ENCODE measurements around the gene FXYD2.

The FXYD2 gene

GRCh38 chr11:117834838-117835443 is 10.4 kb upstream of the FXYD2 start:
- no peak for DNase-seq

DNA sequence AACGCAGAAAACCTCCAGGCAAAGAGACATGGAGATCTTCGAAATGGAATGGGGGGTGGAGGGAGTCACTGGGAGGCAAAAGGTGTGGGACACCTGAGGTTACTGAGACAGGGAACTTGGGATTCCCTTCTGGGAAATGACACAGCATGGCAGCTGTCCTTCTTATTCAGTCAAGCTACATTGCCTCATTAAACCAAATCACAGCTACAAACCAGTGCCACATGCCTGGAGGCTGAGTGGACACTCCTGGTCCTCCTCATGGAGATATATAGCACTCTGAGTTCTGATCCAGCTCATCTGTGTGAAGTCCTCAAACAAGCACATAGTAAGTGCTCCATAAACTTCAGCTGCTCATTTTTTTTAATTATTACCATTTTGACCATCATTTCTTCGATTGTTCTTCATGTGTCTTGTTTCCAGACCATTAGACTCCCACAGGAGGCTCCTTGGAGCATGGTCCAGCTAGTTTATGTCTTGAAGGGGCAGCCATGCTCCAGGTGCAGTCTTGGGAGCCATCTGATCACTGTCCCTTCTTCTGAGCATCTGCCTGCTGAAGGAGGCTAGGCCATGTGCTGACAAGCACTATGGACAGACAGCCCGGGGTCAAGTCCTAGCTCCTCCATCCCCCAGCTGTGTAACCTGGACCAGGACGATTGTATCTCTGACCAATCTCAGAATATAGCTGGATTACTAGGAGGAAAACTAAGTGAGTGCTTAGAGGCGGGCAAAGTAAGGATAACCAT is 9.7 kb upstream of the FXYD2 start:
- DNase-seq: no peak

DNA sequence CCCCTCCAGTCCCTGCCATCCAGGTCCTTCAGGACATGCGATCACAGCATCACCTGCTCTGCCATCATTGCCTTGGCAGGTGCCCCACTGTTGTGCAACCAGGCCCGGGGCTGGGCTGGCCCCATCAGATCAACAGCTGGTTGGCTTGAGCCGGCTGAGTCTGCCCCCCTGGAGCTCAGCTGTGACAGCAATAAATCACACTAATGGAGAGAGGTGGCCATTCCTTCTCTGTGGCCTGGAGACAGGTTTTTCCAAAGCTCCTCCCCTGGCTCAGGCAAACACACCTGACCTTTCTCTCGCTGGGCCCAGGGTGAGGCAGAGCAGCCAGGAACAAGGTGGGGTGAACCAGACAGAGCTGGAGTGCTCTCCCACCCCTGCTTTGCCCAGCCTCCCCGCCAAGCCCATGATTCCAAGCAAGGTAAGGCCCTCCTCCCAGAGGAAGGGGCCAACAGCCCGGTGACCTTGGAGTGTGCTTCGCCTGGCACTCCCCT is 8.9 kb upstream of the FXYD2 start:
- DNase-seq: no peak

DNA sequence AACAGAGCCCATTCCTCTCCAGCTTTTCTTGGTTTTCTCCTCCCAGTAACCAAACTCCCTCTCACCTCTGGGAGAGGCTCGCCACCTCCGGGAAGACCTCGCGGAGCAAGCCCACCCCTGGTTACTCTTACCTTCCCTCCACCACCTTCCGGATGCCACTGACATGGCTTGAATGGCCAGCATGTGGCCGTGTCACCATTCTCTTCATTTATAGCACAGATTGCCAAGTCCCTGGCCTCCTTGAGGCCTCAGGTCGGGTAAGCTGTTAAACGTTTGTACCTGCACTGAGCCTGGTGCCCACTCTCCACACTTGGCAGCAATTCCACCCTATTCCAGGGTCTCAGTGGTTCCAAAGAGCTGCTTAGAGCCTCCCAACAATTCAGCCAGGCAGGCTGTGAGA is 8.0 kb upstream of the FXYD2 start:
- DNase-seq: no peak

DNA sequence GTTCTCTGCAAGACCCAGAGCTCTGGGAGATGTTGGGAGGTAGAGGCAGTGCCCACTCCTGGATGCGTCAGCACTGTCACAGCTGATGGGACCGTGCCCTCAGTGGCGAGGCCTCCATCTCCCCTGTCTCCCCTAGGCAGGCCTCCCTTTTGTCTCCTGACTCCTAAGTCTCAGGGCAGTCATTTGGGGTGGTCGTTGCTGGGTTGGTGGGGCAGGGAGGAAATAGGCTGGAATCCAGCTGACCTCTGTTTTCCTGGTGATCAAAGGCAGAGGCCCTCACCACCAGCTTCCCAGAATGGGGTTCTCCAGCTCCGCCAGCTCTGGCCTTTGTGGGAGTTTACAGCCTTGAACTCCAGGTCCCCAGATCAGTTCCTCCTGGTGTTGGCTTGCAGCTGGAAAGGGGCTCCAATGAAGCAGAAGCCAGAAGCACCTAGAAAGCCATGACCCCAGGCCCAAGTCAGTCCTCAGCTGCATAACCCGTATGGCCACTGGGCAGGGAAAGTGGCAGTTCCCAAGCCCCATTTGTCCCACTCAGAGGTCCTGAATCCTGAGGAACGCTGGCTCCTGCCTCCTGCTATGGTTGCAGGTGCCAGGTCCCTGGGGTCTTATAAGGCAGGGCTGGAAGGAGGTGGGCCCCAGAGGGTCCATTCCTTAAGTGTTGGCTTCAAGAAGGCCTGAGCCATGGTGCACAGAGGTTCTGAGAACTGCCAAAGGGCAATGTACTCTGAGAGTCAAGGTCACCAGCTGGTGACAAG is 7.3 kb upstream of the FXYD2 start:
- no peak for DNase-seq

- no peak for DNase-seq
Measured at GRCh38 chr11:117830674-117831351, 6.3 kb upstream of the FXYD2 start.

- no peak for DNase-seq
Measured at GRCh38 chr11:117830072-117830471, 5.5 kb upstream of the FXYD2 start.

GRCh38 chr11:117829369-117829725 is 4.8 kb upstream of the FXYD2 start:
- no peak for DNase-seq

GRCh38 chr11:117828611-117829368 is 4.2 kb upstream of the FXYD2 start:
- DNase-seq: no peak

DNA sequence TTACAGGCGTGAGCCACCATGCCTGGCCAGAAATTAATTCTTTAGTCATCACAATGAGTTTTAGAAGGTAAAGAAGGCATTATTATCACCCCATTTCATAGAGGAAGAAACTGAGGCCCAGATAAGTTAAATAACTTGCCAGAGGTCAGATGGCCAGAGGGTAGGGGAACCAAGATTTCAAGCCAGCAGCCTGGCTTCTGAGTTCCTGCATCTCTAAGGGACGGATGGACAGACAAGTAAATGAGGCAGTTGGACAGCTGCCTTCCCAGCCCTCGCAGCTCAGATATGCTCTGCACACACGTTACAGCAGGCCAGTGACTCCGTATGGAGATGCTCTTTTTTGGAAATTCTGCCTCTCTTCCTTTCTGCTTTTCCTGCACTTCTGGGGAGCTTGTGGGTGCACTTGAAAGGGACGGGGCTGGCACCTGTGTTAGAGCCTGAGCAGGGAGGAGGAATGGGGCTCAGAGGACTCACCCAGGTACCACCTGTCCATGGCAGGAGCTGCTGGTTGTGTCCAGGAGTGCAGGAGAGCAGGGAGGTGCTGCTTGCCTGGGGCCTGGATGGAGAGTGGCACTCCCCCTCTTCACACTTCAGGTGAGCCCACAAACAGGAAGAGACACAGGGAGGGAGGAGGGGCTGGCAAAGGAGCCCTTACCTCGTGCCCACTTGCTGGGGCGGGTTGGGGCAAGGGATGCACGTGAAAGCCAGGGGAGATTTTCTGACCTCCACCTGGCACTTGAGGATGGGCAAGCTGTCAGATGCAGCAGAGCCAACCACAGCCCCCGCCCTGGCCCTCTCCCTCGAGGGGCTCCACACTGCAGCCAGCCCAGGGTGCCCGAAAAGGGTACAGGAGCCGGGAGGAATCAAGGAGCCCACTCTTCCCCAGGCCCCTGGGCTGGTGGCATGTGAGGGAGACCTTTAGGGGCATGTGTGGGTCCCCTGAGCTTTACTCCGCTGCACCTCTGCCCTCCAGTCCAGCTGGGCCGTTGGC is 3.3 kb upstream of the FXYD2 start:
- DNase-seq: no peak

DNA sequence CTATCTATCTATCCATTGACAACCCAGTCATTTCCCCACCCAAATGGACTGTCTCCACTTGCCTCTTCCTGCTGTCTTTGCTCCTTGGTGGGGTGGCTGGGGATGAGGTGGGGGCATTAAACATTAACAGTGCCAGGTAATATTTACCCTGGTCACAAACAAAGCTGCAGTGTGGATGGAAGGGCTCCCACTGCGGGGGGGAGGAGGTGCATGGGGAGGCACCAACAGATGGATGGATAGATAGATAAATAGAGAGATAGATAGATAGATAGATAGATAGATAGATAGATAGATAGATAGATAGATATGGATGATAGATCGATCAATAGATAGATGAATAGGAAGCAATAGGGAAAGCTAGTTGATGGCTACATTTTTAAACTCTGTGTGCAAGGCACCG is 2.3 kb upstream of the FXYD2 start:
- DNase-seq: no peak

- DNase-seq: no peak
Measured at GRCh38 chr11:117826190-117826570, 1.6 kb upstream of the FXYD2 start.

- no peak for DNase-seq
Measured at GRCh38 chr11:117825538-117826189, 1.1 kb upstream of the FXYD2 start.

DNA sequence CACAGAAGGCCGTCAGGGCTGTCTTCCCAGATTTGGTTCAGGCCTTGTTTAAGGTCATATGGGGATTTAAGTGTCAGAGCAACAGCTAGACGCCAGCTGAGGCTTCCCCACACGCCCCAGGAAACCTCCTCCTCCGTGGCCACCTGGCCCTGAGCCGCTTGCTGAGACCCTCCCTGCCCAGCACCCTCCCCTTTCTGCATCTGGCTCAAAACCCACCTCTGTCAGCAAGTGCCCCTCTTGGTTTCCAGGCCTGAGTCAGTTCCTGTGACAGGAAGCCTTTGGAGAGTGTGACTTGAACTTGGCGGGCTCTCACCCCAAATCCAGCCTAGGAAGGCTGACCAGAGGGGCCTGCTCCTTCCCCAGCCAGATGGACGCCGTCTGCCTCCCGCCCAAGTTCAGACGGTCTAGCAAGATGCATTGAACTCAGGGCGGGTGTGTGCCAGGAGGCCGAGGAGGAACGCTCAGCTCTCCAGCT is 561 bp downstream of the FXYD2 start:
- DNase-seq: no peak

DNA sequence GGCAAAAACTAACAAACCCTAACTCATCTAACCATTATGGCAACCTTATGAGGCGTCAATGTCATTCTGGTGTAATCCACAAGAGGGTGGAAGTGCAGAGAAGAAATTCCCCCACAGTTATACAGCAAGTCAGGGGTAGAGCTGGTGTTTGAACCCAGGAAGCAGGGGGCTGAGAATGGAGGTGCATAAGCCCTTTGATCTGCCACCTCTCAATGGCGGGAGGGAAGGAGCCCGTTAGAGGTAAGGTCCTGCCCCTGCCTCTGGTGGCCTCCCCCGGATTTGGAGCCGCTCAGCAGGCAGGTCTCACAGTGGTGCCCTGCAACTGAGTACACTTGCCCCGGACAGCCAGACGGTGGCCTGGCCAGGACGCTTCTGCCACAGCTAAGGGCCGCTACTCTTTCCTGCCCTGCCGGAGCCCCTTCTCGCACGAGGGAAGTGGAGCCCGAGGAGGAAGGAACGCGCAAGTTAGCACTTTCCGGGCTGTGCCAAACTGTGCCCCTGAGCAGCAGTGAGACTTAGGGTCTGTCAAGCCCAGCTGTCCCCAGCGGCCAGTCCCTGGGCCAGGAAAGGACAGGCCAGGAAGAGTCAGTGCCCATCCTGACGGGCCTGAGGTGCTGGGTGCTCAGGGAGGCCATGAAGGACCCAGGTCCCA is 1.1 kb downstream of the FXYD2 start:
- no peak for DNase-seq

- DNase-seq: no peak
Measured at GRCh38 chr11:117822074-117823033, 2.2 kb downstream of the FXYD2 start.

DNA sequence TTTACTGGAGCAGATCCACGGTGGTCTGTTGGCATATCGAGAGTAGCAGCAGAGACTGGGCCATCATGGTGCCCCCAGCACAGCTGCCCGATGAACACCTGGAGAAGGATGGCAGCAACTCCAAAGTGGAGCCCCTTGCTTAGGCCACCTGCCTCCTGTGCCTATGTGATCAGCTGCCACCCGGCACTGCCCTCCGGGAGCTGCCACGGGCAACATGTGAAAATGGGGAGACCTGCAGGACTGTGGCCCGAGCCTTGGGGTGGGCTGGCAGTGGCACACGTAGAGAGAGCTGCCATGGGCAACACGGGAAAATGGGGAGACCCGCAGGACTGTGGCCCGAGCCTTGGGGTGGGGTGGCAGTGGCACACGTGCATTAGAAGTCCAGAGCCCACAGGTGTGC is 3.1 kb downstream of the FXYD2 start:
- DNase-seq: no peak

DNA sequence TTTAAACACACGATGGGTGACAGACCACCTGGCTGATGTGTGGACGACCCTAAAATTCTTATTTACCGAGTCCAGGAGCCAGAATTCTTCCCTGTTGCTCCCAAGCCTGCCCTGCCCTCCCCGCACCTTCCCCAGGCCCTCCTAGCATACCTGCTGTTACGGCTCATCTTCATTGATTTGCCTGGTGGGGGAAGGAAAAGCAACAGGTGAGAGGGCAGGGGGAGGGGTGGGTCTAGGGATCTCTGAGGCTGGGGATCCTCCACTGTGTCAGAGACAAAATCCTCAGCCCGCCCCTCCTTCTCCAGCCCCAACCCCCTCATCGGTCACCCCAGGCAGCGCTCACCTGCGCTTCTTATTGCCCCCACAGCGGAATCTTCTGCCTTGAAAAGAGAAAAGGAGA is 4.0 kb downstream of the FXYD2 start:
- no peak for DNase-seq

- no peak for DNase-seq
Measured at GRCh38 chr11:117820071-117820470, 4.5 kb downstream of the FXYD2 start.
